ENCODE measurements around the gene FZD10.

FZD10 gene, protein sequence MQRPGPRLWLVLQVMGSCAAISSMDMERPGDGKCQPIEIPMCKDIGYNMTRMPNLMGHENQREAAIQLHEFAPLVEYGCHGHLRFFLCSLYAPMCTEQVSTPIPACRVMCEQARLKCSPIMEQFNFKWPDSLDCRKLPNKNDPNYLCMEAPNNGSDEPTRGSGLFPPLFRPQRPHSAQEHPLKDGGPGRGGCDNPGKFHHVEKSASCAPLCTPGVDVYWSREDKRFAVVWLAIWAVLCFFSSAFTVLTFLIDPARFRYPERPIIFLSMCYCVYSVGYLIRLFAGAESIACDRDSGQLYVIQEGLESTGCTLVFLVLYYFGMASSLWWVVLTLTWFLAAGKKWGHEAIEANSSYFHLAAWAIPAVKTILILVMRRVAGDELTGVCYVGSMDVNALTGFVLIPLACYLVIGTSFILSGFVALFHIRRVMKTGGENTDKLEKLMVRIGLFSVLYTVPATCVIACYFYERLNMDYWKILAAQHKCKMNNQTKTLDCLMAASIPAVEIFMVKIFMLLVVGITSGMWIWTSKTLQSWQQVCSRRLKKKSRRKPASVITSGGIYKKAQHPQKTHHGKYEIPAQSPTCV

DNA sequence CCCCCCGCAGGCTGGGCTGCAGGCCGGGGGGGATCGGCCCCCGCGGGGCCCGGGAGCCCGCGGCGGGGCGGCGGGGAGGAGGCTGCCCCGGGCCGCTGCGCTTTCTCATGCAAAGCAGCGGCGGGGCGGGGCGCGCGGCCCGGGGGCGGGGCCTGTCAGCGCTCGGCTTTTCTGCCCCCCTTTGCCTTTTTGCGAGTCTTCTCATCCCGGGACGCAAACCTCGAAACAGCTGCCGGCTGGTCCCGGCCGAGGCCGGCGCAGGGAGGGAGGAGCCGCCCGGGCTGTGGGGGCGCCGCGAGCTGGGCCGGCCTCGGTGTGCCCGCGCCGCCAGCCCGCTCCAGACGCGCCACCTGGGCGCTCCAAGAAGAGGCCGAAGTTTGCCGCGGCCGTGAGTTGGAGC is at the start of gene FZD10:
FZD10 (plus strand) TSS at position 198 of the 400 bp plus-strand sequence. CDS start 479 bp downstream, outside the sequence.
- DNase-seq = peak in 1 of 3 experiments; percentile 24

DNA sequence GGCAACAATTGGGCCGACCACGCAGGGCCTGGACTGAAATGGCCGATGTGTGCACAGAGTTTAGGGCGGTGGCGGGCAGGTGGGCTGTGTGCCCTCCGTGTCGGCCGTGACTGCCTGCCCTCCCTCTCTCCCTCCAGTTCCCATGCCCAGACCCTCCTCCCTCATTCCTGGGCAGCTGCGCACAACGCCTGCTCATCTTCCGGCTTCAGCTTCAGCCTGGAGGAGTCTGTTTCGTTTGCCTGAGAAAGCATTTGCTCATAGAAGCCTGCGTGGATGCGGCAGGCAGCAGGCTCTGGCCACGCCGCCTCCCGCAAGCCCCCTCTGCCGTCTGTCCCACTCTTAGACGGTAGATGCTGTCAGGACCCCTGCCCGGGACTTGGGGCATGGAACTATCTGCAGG is 47.3 kb upstream of the FZD10 start:
- no peak for DNase-seq

DNA sequence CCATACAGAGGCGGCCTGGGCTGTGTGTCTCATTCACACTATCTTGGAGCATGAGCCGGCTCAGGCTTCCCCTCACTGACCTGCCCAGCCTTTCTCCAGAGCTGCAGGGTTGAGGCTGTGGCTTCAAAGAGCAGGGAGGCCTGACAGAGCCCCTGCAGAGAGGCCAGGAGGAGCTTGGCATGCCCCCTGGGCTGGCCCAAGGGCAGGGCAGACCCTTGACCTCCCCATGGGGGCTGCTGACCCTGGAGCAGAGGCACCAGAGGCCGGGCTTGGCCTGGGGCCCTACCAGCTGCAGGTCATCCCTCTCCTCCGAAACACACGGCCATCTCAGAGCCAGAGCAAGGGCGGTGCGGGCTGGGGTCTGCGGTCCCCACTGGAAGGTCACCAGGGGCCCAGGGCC is 46.6 kb upstream of the FZD10 start:
- no peak for DNase-seq

DNA sequence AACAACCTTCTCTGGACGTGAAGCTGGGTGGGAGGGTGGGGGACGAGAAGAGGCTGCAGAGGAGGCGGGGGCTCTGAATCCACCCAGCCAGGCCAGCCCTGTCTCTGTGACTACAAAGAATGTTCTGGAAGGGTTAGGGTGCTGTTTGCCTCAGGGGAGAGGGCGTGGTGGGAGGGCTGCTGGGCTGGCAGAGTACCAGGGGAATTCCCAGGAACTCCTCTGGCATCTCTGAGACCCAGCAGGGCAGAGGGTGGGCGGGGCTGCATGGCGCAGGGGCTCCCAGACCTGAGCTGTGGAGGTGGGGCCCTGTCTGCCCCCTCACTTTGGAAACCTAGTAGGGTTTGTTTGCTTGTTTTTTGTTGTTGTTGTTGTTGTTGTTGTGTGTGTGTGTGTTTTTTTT is 45.5 kb upstream of the FZD10 start:
- no peak for DNase-seq

DNA sequence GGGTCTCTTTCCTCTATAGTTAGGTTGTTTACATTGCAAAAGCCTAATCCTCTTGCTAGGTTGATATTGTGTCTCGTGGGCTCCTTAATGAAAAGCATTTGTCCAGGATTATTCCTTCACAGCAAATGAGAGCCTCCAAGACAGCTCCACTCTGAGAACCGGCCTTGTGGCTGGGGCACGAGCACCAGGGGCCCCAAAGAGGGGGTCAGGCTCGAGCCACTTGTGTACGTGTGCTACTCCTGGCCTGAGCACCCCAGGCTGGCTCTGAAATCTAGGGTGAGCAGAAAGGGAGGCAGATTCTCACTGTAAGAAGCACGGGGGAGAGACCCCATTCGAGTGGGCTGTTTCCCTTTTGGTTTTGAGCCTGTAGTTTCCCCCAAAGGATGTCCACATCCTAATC is 45.0 kb upstream of the FZD10 start:
- DNase-seq = no peak

DNA sequence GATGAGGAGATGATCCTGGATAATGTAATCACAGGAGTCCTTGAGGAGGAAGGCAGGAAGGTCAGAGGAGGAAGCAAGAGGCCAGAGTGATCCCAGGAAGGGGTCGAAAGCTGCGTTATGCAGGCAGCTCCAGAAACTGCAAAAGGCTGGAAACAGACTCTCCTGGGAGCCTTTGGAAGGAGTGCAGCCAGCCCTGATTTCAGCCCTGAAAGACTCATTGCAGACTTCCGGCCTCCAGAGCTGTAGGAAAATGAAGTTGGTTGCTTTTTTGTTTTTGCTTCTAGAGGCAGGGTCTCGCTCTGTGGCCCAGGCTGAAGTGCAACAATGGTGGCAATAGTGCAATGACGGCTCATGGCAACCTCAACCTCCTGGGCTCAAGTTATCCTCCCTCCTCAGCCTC is 44.6 kb upstream of the FZD10 start:
- DNase-seq = no peak

DNA sequence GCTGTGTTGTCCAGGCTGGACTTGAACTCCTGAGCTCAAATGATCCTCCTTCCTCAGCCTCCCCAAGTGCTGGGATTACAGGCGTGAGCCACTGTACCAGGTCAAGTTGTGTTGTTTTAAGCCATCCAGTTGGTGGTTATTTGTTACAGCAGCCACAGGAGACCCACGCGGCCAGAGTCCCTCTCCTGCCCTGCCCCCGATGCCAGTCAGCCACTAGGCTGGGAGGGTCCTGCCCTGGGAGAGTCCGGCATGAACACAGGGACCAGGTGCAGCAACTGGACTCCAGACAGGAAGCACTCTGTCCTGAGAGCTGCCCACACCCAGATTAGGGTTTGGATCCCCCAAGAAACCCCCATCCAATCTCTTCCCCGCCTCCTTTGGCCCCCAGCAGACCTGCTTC is 44.1 kb upstream of the FZD10 start:
- DNase-seq = no peak

DNA sequence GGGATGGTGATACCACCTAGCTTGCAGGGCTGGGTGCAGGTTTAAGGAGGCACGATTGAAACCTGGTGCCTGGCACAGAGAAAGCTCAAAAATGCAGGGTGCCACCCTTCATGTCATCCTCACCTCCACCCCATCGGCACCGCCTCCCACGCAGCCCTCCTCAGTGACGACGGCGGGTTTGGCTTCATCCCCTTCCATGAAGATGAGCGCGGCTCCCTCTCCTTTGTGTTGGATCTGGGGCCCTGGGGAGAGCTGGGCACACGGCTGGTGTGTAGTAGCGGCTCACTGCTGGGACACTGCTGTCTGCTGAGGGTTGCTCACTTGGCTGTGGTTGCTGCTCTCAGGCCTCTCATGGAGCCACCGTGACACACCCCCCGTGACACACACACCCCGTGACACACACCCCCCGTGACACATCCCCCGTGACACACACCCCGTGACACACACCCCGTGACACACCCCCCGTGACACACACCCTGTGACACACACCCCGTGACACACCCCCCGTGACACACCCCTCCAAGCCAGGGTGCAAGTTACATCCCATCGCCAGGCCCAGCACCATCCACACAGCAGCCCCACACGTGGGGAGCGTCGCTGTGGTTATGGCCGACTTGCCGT is 42.9 kb upstream of the FZD10 start:
- no peak for DNase-seq

DNA sequence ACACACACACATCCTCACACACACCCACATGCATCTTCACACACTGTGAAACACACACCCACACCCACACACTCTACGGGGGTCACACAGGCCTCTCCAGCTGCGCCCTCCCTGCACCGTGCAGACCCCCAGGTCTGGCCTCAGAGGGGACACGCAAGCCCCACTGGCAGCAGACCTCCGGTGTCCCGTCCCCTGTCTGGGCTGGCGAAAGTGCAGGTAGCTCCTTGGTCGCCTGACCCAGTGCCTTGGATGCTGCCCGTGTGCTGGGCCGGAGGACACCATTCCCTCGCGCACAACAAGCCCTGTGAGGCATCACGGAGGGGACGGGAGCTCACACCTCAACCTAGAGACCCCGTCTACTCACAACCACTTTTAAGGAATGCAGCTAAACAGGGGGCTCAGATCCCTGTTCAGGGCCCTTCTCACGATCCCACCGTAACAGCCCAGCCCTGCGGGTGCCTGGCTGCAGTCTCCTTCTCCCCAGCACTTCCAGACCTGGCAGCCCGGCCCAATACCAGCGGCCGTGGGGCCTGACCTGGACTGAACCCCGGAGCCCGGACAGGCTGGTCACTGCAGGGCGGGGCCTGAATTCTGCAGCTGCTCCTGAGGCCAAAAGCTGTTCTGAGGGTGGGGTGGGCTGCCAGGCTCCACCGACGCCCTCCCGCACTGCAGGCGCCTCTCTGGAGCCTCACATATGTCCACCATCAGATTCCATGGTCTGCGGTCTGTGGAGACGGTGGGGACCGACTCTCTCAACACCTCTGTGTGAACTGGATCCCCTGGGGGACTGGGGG is 42.1 kb upstream of the FZD10 start:
- no peak for DNase-seq

DNA sequence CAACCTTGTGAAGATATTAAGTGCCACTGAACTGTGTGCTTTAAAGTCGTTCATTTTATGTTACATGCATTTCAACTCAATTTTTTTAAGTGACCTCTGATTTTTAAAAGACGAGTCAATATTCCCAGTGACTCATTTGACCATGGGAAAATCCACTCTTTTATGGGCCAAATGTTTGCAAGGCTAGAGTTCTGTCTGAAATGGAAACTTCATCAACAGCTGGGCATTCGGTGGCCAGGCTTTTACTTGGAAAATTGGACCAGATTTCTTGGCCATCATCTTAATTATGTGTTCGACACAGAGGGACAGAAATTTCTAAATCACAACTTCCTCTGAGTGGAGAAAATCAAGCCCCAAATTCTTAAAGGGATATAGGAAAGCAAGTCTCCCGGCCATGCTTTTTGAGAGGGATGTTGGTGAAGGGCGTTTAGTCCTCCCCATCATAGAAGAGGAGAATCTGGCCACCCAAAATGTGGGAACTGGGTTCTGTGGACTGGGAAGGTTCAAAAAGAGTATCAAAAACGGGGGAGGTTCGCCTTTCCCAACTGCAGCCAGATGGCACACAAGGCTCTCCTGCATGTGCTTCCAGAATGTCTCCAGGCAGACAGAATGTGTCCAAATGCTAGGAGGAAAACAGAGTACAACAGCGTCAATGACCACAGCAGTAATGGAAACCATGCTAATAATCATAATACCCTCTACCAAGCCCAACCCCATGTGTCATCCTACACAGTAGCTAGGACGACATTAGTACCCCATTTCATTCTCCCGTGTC is 40.9 kb upstream of the FZD10 start:
- no peak for DNase-seq

DNA sequence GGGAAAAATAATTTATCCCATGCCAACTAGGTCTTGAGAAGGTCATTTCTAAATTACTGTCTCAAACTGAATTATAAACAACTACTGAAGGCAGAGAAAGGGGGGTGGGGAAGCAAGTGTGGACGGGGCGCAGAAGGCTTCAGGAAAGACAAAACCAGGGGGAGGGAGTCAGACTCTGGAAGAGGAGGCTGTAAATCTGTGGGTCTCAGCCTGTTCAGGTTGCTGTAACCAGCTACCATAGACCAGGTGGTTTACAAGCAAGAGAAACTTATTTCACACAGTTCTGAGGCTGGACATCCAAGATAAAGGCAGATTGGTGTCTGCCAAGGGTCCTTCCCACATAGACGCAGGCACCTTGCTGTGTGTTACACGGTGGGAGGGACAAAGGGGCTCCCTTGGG is 39.9 kb upstream of the FZD10 start:
- no peak for DNase-seq

DNA sequence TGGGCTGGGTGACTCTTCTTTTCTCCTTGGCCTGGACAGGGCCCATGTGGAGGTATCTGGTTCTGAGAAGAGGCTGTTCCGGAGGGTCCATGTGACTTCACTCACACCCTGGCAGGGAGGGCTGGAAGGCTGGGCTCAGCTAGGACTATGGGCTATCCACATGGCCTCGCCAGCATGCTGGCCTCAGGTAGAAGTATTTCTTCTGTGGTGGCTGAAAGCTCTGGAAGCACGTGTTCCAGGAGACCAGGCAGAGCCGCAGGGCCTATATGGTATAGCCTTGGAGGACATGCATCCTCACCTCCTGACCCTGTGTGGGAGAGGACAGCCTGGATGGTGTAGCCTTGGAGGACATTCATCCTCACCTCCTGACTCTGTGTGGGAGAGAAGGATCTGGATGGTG is 38.2 kb upstream of the FZD10 start:
- DNase-seq = no peak

DNA sequence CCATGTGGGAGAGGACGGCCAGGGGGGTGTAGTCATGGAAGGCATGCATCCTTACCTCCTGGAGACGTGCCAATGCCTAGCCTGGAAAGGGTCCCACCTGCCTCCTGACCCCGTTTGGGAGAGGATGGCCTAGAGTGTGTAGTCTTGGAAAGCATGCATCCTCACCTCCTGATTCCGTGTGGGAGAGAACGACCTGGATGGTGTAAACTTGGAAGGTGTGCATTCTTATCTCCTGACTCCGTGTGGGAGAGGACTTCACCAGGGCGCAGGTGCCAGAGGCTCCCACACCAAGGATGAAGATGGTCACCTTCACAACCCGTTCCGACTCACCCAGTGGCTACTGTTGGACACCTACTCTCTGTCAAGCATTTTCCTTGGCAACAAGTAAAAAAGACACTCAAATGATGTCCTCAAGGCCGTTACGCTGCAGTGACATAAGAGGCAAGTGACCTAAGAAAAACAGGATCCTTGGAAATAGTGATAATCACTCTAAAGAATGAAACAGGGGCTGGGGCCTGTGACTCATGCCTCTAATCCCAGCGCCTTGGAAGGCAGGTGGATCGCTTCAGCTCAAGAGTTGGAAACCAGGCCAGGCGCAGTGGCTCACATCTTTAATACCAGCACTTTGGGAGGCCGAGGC is 37.5 kb upstream of the FZD10 start:
- no peak for DNase-seq

DNA sequence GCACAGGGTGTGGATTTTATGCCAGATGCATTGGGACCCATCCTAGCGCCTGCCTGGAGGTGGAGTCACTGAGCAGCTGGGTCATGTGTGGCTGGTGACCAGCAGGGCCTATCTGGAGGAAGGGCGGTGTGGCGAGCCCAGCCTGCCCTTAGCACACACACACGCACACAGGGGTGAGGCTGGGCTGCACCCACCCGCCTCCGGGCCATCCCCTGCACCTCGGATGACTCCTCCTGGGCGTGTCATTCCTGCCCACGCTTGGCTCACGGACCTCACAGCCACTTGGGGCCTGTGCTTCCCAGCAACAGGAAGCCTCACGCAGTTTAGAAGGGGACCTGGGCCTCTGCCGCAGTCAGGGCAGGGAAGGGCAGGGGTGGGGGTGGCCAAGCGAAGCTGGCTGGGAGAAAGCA is 36.2 kb upstream of the FZD10 start:
- no peak for DNase-seq

DNA sequence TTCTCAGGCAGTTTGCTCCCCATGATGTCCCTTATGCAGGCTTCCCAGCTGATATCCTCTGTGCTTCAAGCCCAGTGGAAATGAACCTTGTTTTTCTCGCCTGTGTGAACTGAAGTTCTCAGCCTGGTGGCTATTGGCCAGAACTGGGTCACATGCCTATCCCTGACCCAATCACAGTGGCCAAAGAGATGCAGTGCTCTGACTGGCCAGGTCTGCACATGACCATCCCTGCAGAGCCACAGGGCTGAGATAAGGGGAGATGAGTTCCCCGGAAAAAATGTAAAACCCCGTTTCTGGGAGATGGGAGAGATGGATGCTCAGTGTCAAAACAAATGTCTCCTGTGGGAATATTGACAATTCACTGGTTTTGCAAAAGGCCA is 34.7 kb upstream of the FZD10 start:
- DNase-seq = no peak

DNA sequence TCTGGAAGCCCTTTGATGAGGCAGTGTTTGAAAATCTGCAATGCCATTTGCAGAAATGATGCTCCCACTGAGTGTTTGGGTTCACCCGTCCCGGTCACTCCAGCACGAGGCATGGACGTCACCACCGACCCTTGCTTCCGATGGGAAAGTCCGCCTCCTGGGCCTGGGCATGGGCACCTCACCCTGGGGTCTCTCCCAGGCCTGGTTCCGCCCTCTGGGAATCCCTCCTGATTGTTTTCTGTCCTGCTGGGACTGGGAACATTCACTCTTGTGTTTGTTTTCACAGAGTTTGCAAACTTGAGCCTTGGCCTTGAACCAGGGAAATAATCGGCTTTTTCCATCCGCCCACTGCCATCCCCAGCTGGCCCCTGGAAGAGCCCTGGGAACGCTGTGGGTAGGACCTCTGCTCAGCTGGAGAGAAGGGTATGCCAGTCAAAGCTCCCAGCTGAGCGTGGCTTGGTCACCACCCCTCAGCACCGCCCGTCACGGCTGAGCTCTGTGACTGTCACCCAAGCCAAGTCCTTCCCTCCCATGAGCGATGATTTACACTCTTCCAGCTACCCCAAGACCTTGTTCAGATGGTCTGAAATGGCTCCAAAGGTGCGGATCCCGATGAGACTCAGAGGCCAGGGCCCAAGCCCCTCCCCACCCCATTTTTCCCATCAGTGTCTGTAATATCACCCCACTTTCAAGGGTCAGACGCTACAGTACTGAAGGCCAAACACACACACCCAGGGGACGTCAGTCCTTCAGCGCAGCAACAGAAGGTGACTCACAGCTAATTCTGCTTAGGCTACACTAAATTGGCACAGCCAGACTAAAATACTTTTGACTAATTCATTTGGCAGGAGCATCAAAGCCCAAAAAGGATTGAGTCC is 34.1 kb upstream of the FZD10 start:
- no peak for DNase-seq

DNA sequence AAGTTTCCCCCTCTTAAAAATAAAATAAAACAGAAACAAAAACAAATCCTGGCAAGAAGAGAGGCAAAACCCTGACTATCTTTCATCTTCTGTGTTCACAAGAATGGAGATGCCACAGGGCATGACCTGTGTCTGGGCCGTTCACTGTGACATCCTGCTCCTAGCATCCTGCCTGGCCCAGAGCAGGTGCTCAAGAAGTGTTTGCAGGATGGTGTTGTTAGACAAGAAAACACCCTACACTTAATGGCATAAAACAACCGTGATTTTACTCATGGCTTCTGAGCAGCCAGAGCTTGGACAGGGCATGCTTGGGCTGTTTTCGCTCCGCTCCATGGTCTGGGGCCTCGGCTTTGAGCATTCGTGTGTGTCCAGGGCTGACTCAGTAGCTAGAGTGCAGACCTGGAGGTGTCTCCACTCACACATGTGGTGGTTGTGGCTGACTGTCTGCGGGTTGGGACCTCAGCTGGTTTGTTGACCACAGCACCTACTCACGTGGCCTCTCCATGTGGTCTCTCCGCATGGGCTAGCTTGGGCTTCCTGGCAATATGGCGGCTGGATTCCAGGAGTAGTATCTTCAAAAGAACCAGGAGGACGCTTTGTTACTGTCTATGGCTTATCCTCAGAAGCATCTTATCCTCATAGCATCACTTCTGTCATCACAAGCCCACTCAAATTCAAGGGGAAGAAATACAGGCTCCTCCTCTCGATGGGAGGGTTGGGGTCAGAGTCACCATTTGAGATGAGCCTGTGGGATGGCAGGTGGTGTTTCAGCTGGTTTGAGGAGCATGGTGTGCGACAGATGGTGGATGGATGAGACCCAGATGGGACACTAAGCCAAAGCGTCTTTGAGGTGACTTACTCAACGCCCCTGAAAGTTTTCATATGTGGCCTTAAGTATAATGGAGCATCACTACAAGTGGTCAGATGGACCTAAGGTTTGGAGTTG is 33.2 kb upstream of the FZD10 start:
- DNase-seq = no peak

DNA sequence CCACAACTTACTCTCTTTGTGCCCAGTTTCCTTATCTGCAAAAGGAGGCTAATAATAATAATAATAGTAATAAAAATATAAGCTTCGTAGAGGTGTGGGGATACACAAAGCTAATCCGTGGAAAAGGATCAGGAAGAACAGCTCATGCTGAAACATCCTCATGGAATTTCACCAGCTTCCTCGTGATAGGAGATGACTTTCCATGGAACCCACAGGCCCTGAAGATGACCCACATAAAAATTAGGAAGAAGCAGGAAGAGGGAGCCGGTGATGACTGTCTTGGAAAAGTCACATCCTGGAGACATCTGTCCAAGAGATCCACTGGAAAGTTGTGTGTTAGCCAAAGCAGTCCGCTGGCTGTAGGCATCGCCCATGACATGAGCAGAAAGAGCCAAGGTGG is 31.9 kb upstream of the FZD10 start:
- no peak for DNase-seq

DNA sequence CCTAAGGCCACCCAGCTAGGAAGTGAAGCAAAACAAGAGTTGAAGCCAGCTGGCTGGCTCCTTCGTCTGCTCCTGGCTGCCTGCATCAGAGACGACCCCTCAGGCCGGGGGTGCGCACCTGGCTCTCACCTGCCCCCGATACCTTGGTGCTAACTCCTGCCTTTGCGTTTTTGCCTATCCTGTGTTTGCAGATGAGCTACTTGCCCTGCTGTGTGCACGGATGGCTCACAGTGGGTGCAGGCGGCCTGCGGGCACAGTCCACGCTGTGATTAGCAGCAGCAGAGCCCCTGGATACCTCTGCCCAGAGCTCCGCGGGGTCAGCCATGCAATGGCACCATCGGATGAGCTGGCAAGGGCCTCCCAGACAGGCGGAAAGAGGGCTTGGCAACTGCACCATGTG is 31.2 kb upstream of the FZD10 start:
- DNase-seq = peak in 1 of 3 experiments; percentile 46

DNA sequence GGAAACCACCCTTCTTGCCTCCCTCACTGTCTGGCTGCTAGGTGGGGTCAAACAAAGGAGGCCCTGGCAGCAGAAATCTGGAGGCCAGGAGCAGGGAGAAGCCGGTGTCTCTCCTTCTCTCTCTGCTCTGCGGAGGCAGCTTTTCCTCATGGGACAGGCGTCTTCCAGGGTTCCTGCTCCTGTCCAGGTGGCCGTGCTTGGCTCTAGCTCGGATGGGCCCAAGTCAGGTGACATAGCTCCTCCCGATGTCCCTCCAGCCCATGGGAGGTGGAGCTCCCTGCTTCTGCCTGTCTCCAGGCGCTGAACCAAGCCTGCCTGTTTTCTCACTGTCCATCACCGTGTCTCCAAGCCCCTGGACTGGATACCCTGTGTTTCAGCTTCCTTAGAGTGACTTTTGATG is 30.5 kb upstream of the FZD10 start:
- no peak for DNase-seq

All from NCI-H1417 (cell line).